ENCODE results near the gene SIRT3.

The SIRT3 gene

GRCh38 chr11:214083-214482 lies 22.1 kb downstream of the SIRT3 start:
- no peak overlapping the region for H4K12ac ChIP-seq (ENCODE audit: low read depth, low read length)
- no peak overlapping the region for H2AK5ac ChIP-seq (ENCODE audit: low read length)
- no peak overlapping the region for H4K91ac ChIP-seq (ENCODE audit: low read depth, low read length)
- H2AFZ ChIP-seq (ENCODE audit: insufficient read depth, low read length, poor library complexity): no peak overlapping the region
- H3K79me2 ChIP-seq (ENCODE audit: control insufficient read depth, insufficient read depth, low read length, poor library complexity): peaks cover 13% of the 10 kb centered on the region
- no peak overlapping the region for H3K4ac ChIP-seq (ENCODE audit: low read depth, low read length)
- H3K23ac ChIP-seq (ENCODE audit: low read length): no peak overlapping the region
- no peak overlapping the region for H3K4me2 ChIP-seq (ENCODE audit: low read length)
- no peak overlapping the region for H3K4me3 ChIP-seq (ENCODE audit: low read depth, low read length)
- no peak overlapping the region for H4K8ac ChIP-seq (ENCODE audit: low read depth, low read length)
- no peak for DNase-seq
- no peaks in the 10 kb centered on the region for H3K9me3 ChIP-seq (ENCODE audit: insufficient read depth, low read depth, low read length)
- H2BK120ac ChIP-seq (ENCODE audit: insufficient read depth, low read length, poor library complexity): no peak overlapping the region
- peaks cover 15 to 23% of the 10 kb centered on the region in 2 experiments for H3K4me1 ChIP-seq (ENCODE audit: control insufficient read depth in 1 of 2, insufficient read depth in 2 of 2, low read length in 2 of 2)
- no CpG with 5 or more reads among the region's 7 CpGs for WGBS (ENCODE audit: extremely low coverage, insufficient coverage, insufficient read length)
- H3K27ac ChIP-seq (ENCODE audit: low read depth, low read length): no peak overlapping the region
- H3K18ac ChIP-seq (ENCODE audit: low read length): no peak overlapping the region
- peaks cover 6% of the 10 kb centered on the region for H3K79me1 ChIP-seq (ENCODE audit: low read length)
- peak overlapping the region; percentile 18 for H3K9ac ChIP-seq (ENCODE audit: low read length)
- no peak overlapping the region for H3K14ac ChIP-seq (ENCODE audit: low read length)
- no peak overlapping the region for H2BK5ac ChIP-seq (ENCODE audit: low read depth, low read length, poor library complexity)
- no peak overlapping the region for H2BK12ac ChIP-seq (ENCODE audit: low read length)
- no peaks in the 10 kb centered on the region for H3K27me3 ChIP-seq (ENCODE audit: insufficient read depth, low read length)
- peaks cover 70 to 76% of the 10 kb centered on the region in 2 experiments for H3K36me3 ChIP-seq (ENCODE audit: control insufficient read depth in 1 of 2, insufficient read depth in 2 of 2, low read length in 2 of 2)

- no peak overlapping the region for H3K14ac ChIP-seq (ENCODE audit: low read length)
- no peaks in the 10 kb centered on the region for H3K9me3 ChIP-seq (ENCODE audit: insufficient read depth, low read depth, low read length)
- no CpG with 5 or more reads among the region's 4 CpGs for WGBS (ENCODE audit: extremely low coverage, insufficient coverage, insufficient read length)
- peaks cover 15 to 23% of the 10 kb centered on the region in 2 experiments for H3K4me1 ChIP-seq (ENCODE audit: control insufficient read depth in 1 of 2, insufficient read depth in 2 of 2, low read length in 2 of 2)
- H4K91ac ChIP-seq (ENCODE audit: low read depth, low read length): no peak overlapping the region
- H3K27ac ChIP-seq (ENCODE audit: low read depth, low read length): no peak overlapping the region
- no peak overlapping the region for H3K4me3 ChIP-seq (ENCODE audit: low read depth, low read length)
- H3K4ac ChIP-seq (ENCODE audit: low read depth, low read length): no peak overlapping the region
- peaks cover 18% of the 10 kb centered on the region for H3K79me2 ChIP-seq (ENCODE audit: control insufficient read depth, insufficient read depth, low read length, poor library complexity)
- H3K27me3 ChIP-seq (ENCODE audit: insufficient read depth, low read length): no peaks in the 10 kb centered on the region
- no peak overlapping the region for H2BK120ac ChIP-seq (ENCODE audit: insufficient read depth, low read length, poor library complexity)
- H3K4me2 ChIP-seq (ENCODE audit: low read length): no peak overlapping the region
- H3K23ac ChIP-seq (ENCODE audit: low read length): no peak overlapping the region
- H3K18ac ChIP-seq (ENCODE audit: low read length): no peak overlapping the region
- peaks cover 11% of the 10 kb centered on the region for H3K79me1 ChIP-seq (ENCODE audit: low read length)
- H3K9ac ChIP-seq (ENCODE audit: low read length): no peak overlapping the region
- no peak overlapping the region for H2AK5ac ChIP-seq (ENCODE audit: low read length)
- H2BK12ac ChIP-seq (ENCODE audit: low read length): no peak overlapping the region
- no peak overlapping the region for H4K8ac ChIP-seq (ENCODE audit: low read depth, low read length)
- H3K36me3 ChIP-seq (ENCODE audit: control insufficient read depth in 1 of 2, insufficient read depth in 2 of 2, low read length in 2 of 2): peaks cover 66 to 71% of the 10 kb centered on the region in 2 experiments
- H2BK5ac ChIP-seq (ENCODE audit: low read depth, low read length, poor library complexity): no peak overlapping the region
- no peak overlapping the region for H2AFZ ChIP-seq (ENCODE audit: insufficient read depth, low read length, poor library complexity)
- no peak overlapping the region for H4K12ac ChIP-seq (ENCODE audit: low read depth, low read length)
- peak; percentile 39 to 46 for DNase-seq
These were observed 23.0 kb downstream of the SIRT3 start for GRCh38 chr11:213111-213510.

- no peak overlapping the region for H2AFZ ChIP-seq (ENCODE audit: insufficient read depth, low read length, poor library complexity)
- WGBS (ENCODE audit: extremely low coverage, insufficient coverage, insufficient read length): no CpG with 5 or more reads among the region's 17 CpGs
- DNase-seq: no peak
These were observed 23.7 kb downstream of the SIRT3 start for GRCh38 chr11:212150-213100.

GRCh38 chr11:211741-212140 lies 24.4 kb downstream of the SIRT3 start:
- no peaks in the 10 kb centered on the region for H3K9me3 ChIP-seq (ENCODE audit: insufficient read depth, low read depth, low read length)
- H3K14ac ChIP-seq (ENCODE audit: low read length): no peak overlapping the region
- peaks cover 65 to 69% of the 10 kb centered on the region in 2 experiments for H3K36me3 ChIP-seq (ENCODE audit: control insufficient read depth in 1 of 2, insufficient read depth in 2 of 2, low read length in 2 of 2)
- no peak overlapping the region for H3K27ac ChIP-seq (ENCODE audit: low read depth, low read length)
- H3K79me2 ChIP-seq (ENCODE audit: control insufficient read depth, insufficient read depth, low read length, poor library complexity): peaks cover 29% of the 10 kb centered on the region
- H2BK12ac ChIP-seq (ENCODE audit: low read length): no peak overlapping the region
- H3K23ac ChIP-seq (ENCODE audit: low read length): no peak overlapping the region
- DNase-seq: no peak
- H3K9ac ChIP-seq (ENCODE audit: low read length): no peak overlapping the region
- H3K4me1 ChIP-seq (ENCODE audit: control insufficient read depth in 1 of 2, insufficient read depth in 2 of 2, low read length in 2 of 2): peaks cover 15 to 23% of the 10 kb centered on the region in 2 experiments
- H2BK120ac ChIP-seq (ENCODE audit: insufficient read depth, low read length, poor library complexity): no peak overlapping the region
- H3K4ac ChIP-seq (ENCODE audit: low read depth, low read length): no peak overlapping the region
- H3K79me1 ChIP-seq (ENCODE audit: low read length): peaks cover 23% of the 10 kb centered on the region
- WGBS (ENCODE audit: extremely low coverage, insufficient coverage, insufficient read length): no CpG with 5 or more reads among the region's 9 CpGs
- H4K91ac ChIP-seq (ENCODE audit: low read depth, low read length): no peak overlapping the region
- H2AFZ ChIP-seq (ENCODE audit: insufficient read depth, low read length, poor library complexity): no peak overlapping the region
- no peak overlapping the region for H3K18ac ChIP-seq (ENCODE audit: low read length)
- no peaks in the 10 kb centered on the region for H3K27me3 ChIP-seq (ENCODE audit: insufficient read depth, low read length)
- H2AK5ac ChIP-seq (ENCODE audit: low read length): no peak overlapping the region
- no peak overlapping the region for H3K4me3 ChIP-seq (ENCODE audit: low read depth, low read length)
- no peak overlapping the region for H2BK5ac ChIP-seq (ENCODE audit: low read depth, low read length, poor library complexity)
- H4K8ac ChIP-seq (ENCODE audit: low read depth, low read length): no peak overlapping the region
- H4K12ac ChIP-seq (ENCODE audit: low read depth, low read length): no peak overlapping the region
- H3K4me2 ChIP-seq (ENCODE audit: low read length): no peak overlapping the region

More at GRCh38 chr11:212150-213100, 23.7 kb downstream of the SIRT3 start:
- H3K4ac ChIP-seq (ENCODE audit: low read depth, low read length): no peak overlapping the region
- no peak overlapping the region for H4K8ac ChIP-seq (ENCODE audit: low read depth, low read length)
- H2AK5ac ChIP-seq (ENCODE audit: low read length): no peak overlapping the region
- H3K9ac ChIP-seq (ENCODE audit: low read length): no peak overlapping the region
- no peaks in the 10 kb centered on the region for H3K9me3 ChIP-seq (ENCODE audit: insufficient read depth, low read depth, low read length)
- H3K23ac ChIP-seq (ENCODE audit: low read length): no peak overlapping the region
- no peak overlapping the region for H4K91ac ChIP-seq (ENCODE audit: low read depth, low read length)
- H4K12ac ChIP-seq (ENCODE audit: low read depth, low read length): no peak overlapping the region
- no peak overlapping the region for H2BK120ac ChIP-seq (ENCODE audit: insufficient read depth, low read length, poor library complexity)
- H3K4me2 ChIP-seq (ENCODE audit: low read length): no peak overlapping the region
- no peak overlapping the region for H3K18ac ChIP-seq (ENCODE audit: low read length)
- peaks cover 15 to 23% of the 10 kb centered on the region in 2 experiments for H3K4me1 ChIP-seq (ENCODE audit: control insufficient read depth in 1 of 2, insufficient read depth in 2 of 2, low read length in 2 of 2)
- H3K36me3 ChIP-seq (ENCODE audit: control insufficient read depth in 1 of 2, insufficient read depth in 2 of 2, low read length in 2 of 2): peaks cover 65 to 69% of the 10 kb centered on the region in 2 experiments
- H2BK5ac ChIP-seq (ENCODE audit: low read depth, low read length, poor library complexity): no peak overlapping the region
- no peak overlapping the region for H2BK12ac ChIP-seq (ENCODE audit: low read length)
- no peak overlapping the region for H3K27ac ChIP-seq (ENCODE audit: low read depth, low read length)
- H3K4me3 ChIP-seq (ENCODE audit: low read depth, low read length): no peak overlapping the region
- no peak overlapping the region for H3K14ac ChIP-seq (ENCODE audit: low read length)
- peaks cover 25% of the 10 kb centered on the region for H3K79me2 ChIP-seq (ENCODE audit: control insufficient read depth, insufficient read depth, low read length, poor library complexity)
- peaks cover 18% of the 10 kb centered on the region for H3K79me1 ChIP-seq (ENCODE audit: low read length)
- no peaks in the 10 kb centered on the region for H3K27me3 ChIP-seq (ENCODE audit: insufficient read depth, low read length)
